CD4-positive, alpha-beta T cell treated with Interleukin-21 for 1 hour (primary cell): ENCODE measurements around the gene C10orf71.

ENCODE experiments used
- DNase-seq: peaks from one replicate; pipeline ENCODE4 v3.0.0-alpha.2; 2020

The C10orf71 gene

GRCh38 chr10:49275896-49276295 lies 23.1 kb upstream of the C10orf71 start:
- DNase-seq: no peak

- DNase-seq: no peak
Observed at GRCh38 chr10:49276596-49276995, 22.4 kb upstream of the C10orf71 start.

GRCh38 chr10:49277973-49278372 lies 21.0 kb upstream of the C10orf71 start:
- no peak for DNase-seq

- no peak for DNase-seq
Observed at GRCh38 chr10:49278497-49278981, 20.4 kb upstream of the C10orf71 start.

GRCh38 chr10:49279015-49279880 lies 19.7 kb upstream of the C10orf71 start:
- DNase-seq: no peak

GRCh38 chr10:49280001-49280408 lies 19.0 kb upstream of the C10orf71 start:
- no peak for DNase-seq

GRCh38 chr10:49281461-49281860 lies 17.5 kb upstream of the C10orf71 start:
- no peak for DNase-seq

- no peak for DNase-seq
Observed at GRCh38 chr10:49282306-49282705, 16.7 kb upstream of the C10orf71 start.

GRCh38 chr10:49282879-49283341 lies 16.1 kb upstream of the C10orf71 start:
- DNase-seq: peak; percentile 10

GRCh38 chr10:49283491-49283890 lies 15.5 kb upstream of the C10orf71 start:
- no peak for DNase-seq

- no peak for DNase-seq
Observed at GRCh38 chr10:49284356-49284755, 14.6 kb upstream of the C10orf71 start.

- peak; percentile 12 for DNase-seq
Observed at GRCh38 chr10:49285232-49285631, 13.7 kb upstream of the C10orf71 start.

GRCh38 chr10:49286686-49287085 lies 12.3 kb upstream of the C10orf71 start:
- no peak for DNase-seq

- DNase-seq: no peak
Observed at GRCh38 chr10:49287689-49288340, 11.2 kb upstream of the C10orf71 start.

- no peak for DNase-seq
Observed at GRCh38 chr10:49288341-49289065, 10.5 kb upstream of the C10orf71 start.

GRCh38 chr10:49289480-49289879 lies 9.5 kb upstream of the C10orf71 start:
- DNase-seq: no peak

GRCh38 chr10:49290131-49290530 lies 8.8 kb upstream of the C10orf71 start:
- no peak for DNase-seq

- DNase-seq: no peak
Observed at GRCh38 chr10:49290607-49291006, 8.4 kb upstream of the C10orf71 start.

GRCh38 chr10:49292565-49293207 lies 6.3 kb upstream of the C10orf71 start:
- no peak for DNase-seq

- no peak for DNase-seq
Observed at GRCh38 chr10:49293208-49293603, 5.8 kb upstream of the C10orf71 start.

GRCh38 chr10:49294731-49295130 lies 4.2 kb upstream of the C10orf71 start:
- DNase-seq: no peak

GRCh38 chr10:49295297-49295696 lies 3.7 kb upstream of the C10orf71 start:
- no peak for DNase-seq

GRCh38 chr10:49296382-49296781 lies 2.6 kb upstream of the C10orf71 start:
- no peak for DNase-seq
